Stimulated activated CD4-positive, alpha-beta T cell treated with anti-CD3 and anti-CD28 coated beads, Interleukin-4, amount 100 ng/mL, for 24 hours (primary cell): ENCODE results near the gene PJA1.
A peak's percentile ranks its signal among the peaks of the same experiment; 100 is the strongest.

Experiments used
- DNase-seq: peaks from one replicate; pipeline ENCODE4 v3.0.0-alpha.2; 2020

Gene PJA1

GRCh38 chrX:69163936-69164741 is 1.1 kb downstream of the PJA1 start:
- peak; percentile 34 for DNase-seq

GRCh38 chrX:69162361-69162865 is 2.8 kb downstream of the PJA1 start:
- DNase-seq = no peak

GRCh38 chrX:69161786-69162349 is 3.4 kb downstream of the PJA1 start:
- no peak for DNase-seq

GRCh38 chrX:69161371-69161770 is 3.9 kb downstream of the PJA1 start:
- no peak for DNase-seq

GRCh38 chrX:69158166-69158980 is 6.9 kb downstream of the PJA1 start:
- DNase-seq = peak; percentile 13

GRCh38 chrX:69156638-69157037 is 8.6 kb downstream of the PJA1 start:
- DNase-seq = no peak

- no peak for DNase-seq
These were observed 9.3 kb downstream of the PJA1 start for GRCh38 chrX:69155786-69156520.

GRCh38 chrX:69154051-69154450 is 11.2 kb downstream of the PJA1 start:
- no peak for DNase-seq

- DNase-seq = no peak
These were observed 12.1 kb downstream of the PJA1 start for GRCh38 chrX:69153060-69153730.

GRCh38 chrX:69152417-69152841 is 12.8 kb downstream of the PJA1 start:
- no peak for DNase-seq

- no peak for DNase-seq
These were observed 13.4 kb downstream of the PJA1 start for GRCh38 chrX:69151866-69152284.

GRCh38 chrX:69150281-69150960 is 14.8 kb downstream of the PJA1 start:
- no peak for DNase-seq

- no peak for DNase-seq
These were observed 15.6 kb downstream of the PJA1 start for GRCh38 chrX:69149466-69150280.

GRCh38 chrX:69148946-69149345 is 16.3 kb downstream of the PJA1 start:
- no peak for DNase-seq

GRCh38 chrX:69146739-69147138 is 18.5 kb downstream of the PJA1 start:
- DNase-seq = no peak

GRCh38 chrX:69145714-69146113 is 19.5 kb downstream of the PJA1 start:
- no peak for DNase-seq

GRCh38 chrX:69144838-69145680 is 20.2 kb downstream of the PJA1 start:
- no peak for DNase-seq

GRCh38 chrX:69143530-69143929 is 21.7 kb downstream of the PJA1 start:
- no peak for DNase-seq

- no peak for DNase-seq
These were observed 22.3 kb downstream of the PJA1 start for GRCh38 chrX:69142788-69143469.
